RWPE2 (cell line): ENCODE results near the gene SP140L.
"Not testable (repeated sequence)": the region's sequence is repeated elsewhere in the genome, so short reads cannot be mapped to it uniquely, and the experiment has no call there.

Experiments
- ATAC-seq: fragments of 200-7000 bp; cut with Tn5 transposase; 3 replicates; pipeline ENCODE4 v1.9.1; 2021; ENCODE audit warnings: low read depth
- DNase-seq: peaks from one replicate; pipeline ENCODE4 v3.0.0-alpha.2; 2020; ENCODE audit warnings: low spot score
- H3K27ac ChIP-seq: fragments of 450-650 bp; 2 replicates; pipeline ENCODE4 v1.5.1; 2017; ENCODE audit warnings: mild to moderate bottlenecking; ENCODE audit not compliant: poor library complexity, severe bottlenecking
- H3K27me3 ChIP-seq: fragments of 250-450 bp; sonication (Bioruptor Pico); 2 replicates; pipeline ENCODE4 v1.5.1; 2021; ENCODE audit warnings: mild to moderate bottlenecking, moderate library complexity; ENCODE audit not compliant: insufficient read depth, poor library complexity, severe bottlenecking
- H3K36me3 ChIP-seq: fragments of 250-450 bp; sonication (Bioruptor Pico); 2 replicates; pipeline ENCODE4 v1.5.1; 2020; ENCODE audit warnings: low read depth, mild to moderate bottlenecking, moderate library complexity
- H3K4me1 ChIP-seq: fragments of 250-450 bp; sonication (Bioruptor Pico); 2 replicates; pipeline ENCODE4 v1.5.1; 2021; ENCODE audit warnings: mild to moderate bottlenecking, moderate library complexity; ENCODE audit not compliant: insufficient read depth, poor library complexity, severe bottlenecking
- H3K4me3 ChIP-seq: fragments of 250-450 bp; sonication (Bioruptor Pico); 2 replicates; pipeline ENCODE4 v1.5.1; 2021; ENCODE audit warnings: mild to moderate bottlenecking, moderate library complexity; ENCODE audit not compliant: severe bottlenecking
- H3K9me3 ChIP-seq: fragments of 250-450 bp; sonication (Bioruptor Pico); 2 replicates; pipeline ENCODE4 v1.5.1; 2021; ENCODE audit warnings: mild to moderate bottlenecking, moderate library complexity; ENCODE audit not compliant: severe bottlenecking
- TF ChIP-seq, protein P1 (sequence below): fragments of 450-650 bp; IDR thresholded peaks from one replicate; pipeline ENCODE4 v1.5.1; 2017; ENCODE audit warnings: mild to moderate bottlenecking, moderate library complexity; ENCODE audit not compliant: poor library complexity, severe bottlenecking

The SP140L gene

DNA sequence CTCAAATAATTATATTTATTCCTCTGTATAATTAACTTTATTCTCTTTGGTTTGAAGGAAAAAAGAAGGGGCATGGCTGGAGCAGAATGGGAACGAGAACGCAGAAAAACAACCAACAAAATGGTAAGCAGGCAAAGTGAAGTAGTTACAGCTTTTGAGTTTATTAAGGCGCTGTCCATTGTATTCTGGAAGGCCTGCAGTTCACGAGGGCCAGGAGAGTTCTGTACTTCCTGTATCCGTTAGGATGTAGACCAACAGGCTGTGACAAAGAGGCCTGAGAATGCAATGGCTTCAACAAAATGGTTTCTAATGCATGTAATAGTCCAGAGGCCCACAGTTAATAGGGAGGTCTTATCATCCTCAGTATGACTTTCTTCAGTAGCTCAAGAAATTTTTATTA is 56.5 kb downstream of the SP140L start:
- TF ChIP-seq, protein P1, sequence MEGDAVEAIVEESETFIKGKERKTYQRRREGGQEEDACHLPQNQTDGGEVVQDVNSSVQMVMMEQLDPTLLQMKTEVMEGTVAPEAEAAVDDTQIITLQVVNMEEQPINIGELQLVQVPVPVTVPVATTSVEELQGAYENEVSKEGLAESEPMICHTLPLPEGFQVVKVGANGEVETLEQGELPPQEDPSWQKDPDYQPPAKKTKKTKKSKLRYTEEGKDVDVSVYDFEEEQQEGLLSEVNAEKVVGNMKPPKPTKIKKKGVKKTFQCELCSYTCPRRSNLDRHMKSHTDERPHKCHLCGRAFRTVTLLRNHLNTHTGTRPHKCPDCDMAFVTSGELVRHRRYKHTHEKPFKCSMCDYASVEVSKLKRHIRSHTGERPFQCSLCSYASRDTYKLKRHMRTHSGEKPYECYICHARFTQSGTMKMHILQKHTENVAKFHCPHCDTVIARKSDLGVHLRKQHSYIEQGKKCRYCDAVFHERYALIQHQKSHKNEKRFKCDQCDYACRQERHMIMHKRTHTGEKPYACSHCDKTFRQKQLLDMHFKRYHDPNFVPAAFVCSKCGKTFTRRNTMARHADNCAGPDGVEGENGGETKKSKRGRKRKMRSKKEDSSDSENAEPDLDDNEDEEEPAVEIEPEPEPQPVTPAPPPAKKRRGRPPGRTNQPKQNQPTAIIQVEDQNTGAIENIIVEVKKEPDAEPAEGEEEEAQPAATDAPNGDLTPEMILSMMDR, result no peak
- Histone ChIP-seq H3K27me3 (no peaks in the 10 kb centered on the region), H3K9me3 (no peaks in the 10 kb centered on the region), H3K27ac (no peak overlapping the region), H3K4me1 (no peaks in the 10 kb centered on the region), H3K4me3 (no peak overlapping the region), H3K36me3 (peaks cover 13% of the 10 kb centered on the region)
- DNase-seq, result no peak
- ATAC-seq, result no peak

- Histone ChIP-seq H3K27ac (no peak overlapping the region), H3K4me1 (no peaks in the 10 kb centered on the region), H3K36me3 (peaks cover 18% of the 10 kb centered on the region), H3K27me3 (no peaks in the 10 kb centered on the region), H3K9me3 (no peaks in the 10 kb centered on the region), H3K4me3 (no peak overlapping the region)
- TF ChIP-seq, protein P1, result no peak
- ATAC-seq (no peak), DNase-seq (no peak)
Observed at GRCh38 chr2:230384986-230385385, 58.0 kb downstream of the SP140L start.

- Histone ChIP-seq H3K27ac (no peak overlapping the region), H3K27me3 (no peaks in the 10 kb centered on the region), H3K4me1 (no peaks in the 10 kb centered on the region), H3K9me3 (no peaks in the 10 kb centered on the region), H3K4me3 (no peak overlapping the region), H3K36me3 (peaks cover 11% of the 10 kb centered on the region)
- no peak for ATAC-seq
- TF ChIP-seq, protein P1, result no peak
- no peak for DNase-seq
Observed at GRCh38 chr2:230394301-230394700, 67.3 kb downstream of the SP140L start.

DNA sequence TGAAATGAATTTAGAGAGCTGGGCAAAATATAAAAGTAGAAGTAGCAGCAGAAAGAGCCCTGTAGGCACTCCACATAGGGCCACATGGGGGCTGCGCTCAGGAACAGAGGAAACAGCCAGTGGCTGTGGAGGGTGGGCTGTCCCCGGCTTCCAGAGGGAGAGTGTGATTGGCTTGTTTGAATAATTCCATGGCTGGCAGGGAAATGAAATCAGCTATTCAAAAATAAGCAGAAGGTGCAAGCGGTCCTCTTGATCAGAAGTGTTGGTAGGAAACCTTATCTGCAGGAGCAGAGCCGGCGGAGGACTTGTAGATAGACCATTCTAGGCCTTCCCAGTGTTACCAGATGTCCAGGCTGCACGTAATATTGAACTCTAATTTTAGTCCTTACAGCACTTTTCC is 71.7 kb downstream of the SP140L start:
- not testable (repeated sequence) for H3K4me3 ChIP-seq, H3K27me3 ChIP-seq, H3K4me1 ChIP-seq, ATAC-seq, DNase-seq, H3K27ac ChIP-seq, H3K9me3 ChIP-seq, H3K36me3 ChIP-seq

DNA sequence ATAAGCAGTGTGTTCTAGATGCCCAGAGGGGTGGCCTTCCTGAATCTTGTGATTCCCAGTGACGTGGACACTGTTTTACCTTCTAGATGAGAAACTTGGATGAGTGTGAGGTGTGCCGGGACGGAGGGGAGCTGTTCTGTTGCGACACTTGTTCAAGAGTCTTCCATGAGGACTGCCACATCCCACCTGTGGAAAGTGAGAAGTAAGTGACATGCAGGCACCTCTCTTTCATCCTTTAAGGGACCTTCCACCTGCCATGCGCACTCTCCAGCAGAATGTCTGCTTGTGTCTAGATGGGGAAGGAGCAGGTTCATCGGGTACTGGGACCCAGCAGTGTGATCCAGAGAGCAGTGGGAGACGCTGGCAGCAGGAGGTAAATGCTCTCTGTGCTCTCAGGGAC is 73.0 kb downstream of the SP140L start:
- Histone ChIP-seq H3K4me3 (no peak overlapping the region), H3K27me3 (no peaks in the 10 kb centered on the region), H3K27ac (no peak overlapping the region), H3K36me3 (0 out of 2 replicates have a peak, but pooled peaks cover 2% of the 10 kb centered on the region), H3K9me3 (no peaks in the 10 kb centered on the region), H3K4me1 (no peaks in the 10 kb centered on the region)
- DNase-seq (no peak), ATAC-seq (no peak)
- TF ChIP-seq, protein P1, result no peak
